Effector memory CD8-positive, alpha-beta T cell (primary cell): ENCODE results near the gene ZNF138.

ENCODE experiments used
- ATAC-seq: fragments of 150-1000 bp; cut with Tn5 transposase; replicated peaks from 2 replicates; pipeline ENCODE4 v1.10.0; 2021; ENCODE audit warnings: mild to moderate bottlenecking, moderate library complexity
- DNase-seq, 3 experiments: peaks; one replicate each; pipeline ENCODE4 v3.0.0; 2021
- H3K27ac Mint-ChIP-seq, 2 donors: one replicate each; pipeline ENCODE4 v1.8.0; 2022; ENCODE audit warnings: mild to moderate bottlenecking in 2 of 2, mixed read lengths in 2 of 2, moderate library complexity in 2 of 2
- H3K27me3 Mint-ChIP-seq, 2 donors: one replicate each; pipeline ENCODE4 v1.8.0; 2022; ENCODE audit warnings: mixed read lengths in 2 of 2
- H3K36me3 Mint-ChIP-seq: one replicate; pipeline ENCODE4 v1.8.0; 2022; ENCODE audit warnings: mild to moderate bottlenecking, moderate library complexity, mixed read lengths; ENCODE audit not compliant: insufficient read depth
- H3K4me1 Mint-ChIP-seq, 2 donors: one replicate each; pipeline ENCODE4 v1.8.0; 2022; ENCODE audit warnings: low read depth in 2 of 2, mixed read lengths in 2 of 2
- H3K4me3 Mint-ChIP-seq, 2 donors: one replicate each; pipeline ENCODE4 v1.8.0; 2022; ENCODE audit warnings: mild to moderate bottlenecking in 2 of 2, mixed read lengths in 2 of 2, moderate library complexity in 2 of 2
- H3K9me3 Mint-ChIP-seq, 2 donors: one replicate each; pipeline ENCODE4 v1.8.0; 2022; ENCODE audit warnings: mixed read lengths in 2 of 2

ZNF138 gene

DNA sequence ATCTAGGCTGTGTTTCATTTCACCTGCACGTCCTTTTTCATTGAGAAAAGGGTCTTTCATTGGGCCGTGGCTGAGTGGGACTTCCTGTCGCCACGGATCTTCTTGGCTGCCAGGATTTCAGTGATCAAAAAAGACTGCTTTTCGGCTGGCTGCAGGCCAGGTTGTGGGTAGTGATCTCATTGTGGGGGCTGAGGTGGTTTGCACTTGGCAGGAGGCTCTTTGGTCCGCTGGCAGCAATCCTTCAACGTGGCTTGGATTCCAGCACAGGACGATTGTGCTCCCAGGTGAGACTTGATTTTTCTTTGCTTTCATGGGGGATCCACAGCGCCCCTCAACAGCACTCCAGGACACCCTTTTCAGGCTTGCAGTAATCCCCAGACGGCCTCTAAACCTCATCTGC lies 79.9 kb downstream of the ZNF138 start:
- Mint-ChIP-seq H3K27ac (no peak overlapping the region), H3K9me3 (peaks cover 0 to 6% of the 10 kb centered on the region in 2 donors), H3K4me1 (peaks cover 6 to 11% of the 10 kb centered on the region in 2 donors), H3K4me3 (no peak overlapping the region), H3K36me3 (peaks cover 7% of the 10 kb centered on the region), H3K27me3 (peaks cover 42 to 96% of the 10 kb centered on the region in 2 donors)
- DNase-seq (no peak), ATAC-seq (no peak)

GRCh38 chr7:64874562-64875250 lies 80.5 kb downstream of the ZNF138 start:
- Mint-ChIP-seq H3K36me3 (peaks cover 7% of the 10 kb centered on the region), H3K9me3 (peaks cover 0 to 6% of the 10 kb centered on the region in 2 donors), H3K27me3 (peaks cover 42 to 97% of the 10 kb centered on the region in 2 donors), H3K4me1 (peaks cover 6 to 11% of the 10 kb centered on the region in 2 donors), H3K4me3 (no peak overlapping the region), H3K27ac (no peak overlapping the region)
- DNase-seq (no peak), ATAC-seq (no peak)

- DNase-seq: no peak
- H3K9me3 Mint-ChIP-seq: peaks cover 0 to 3% of the 10 kb centered on the region in 2 donors
- H3K27ac Mint-ChIP-seq: no peak overlapping the region
- peaks cover 6 to 11% of the 10 kb centered on the region in 2 donors for H3K4me1 Mint-ChIP-seq
- H3K4me3 Mint-ChIP-seq: no peak overlapping the region
- peaks cover 40 to 97% of the 10 kb centered on the region in 2 donors for H3K27me3 Mint-ChIP-seq
- no peak for ATAC-seq
- peaks cover 7% of the 10 kb centered on the region for H3K36me3 Mint-ChIP-seq
These were observed 81.0 kb downstream of the ZNF138 start for GRCh38 chr7:64875258-64875657.

- ATAC-seq: no peak
- H3K27me3 Mint-ChIP-seq: peaks cover 35 to 97% of the 10 kb centered on the region in 2 donors
- H3K4me3 Mint-ChIP-seq: no peak overlapping the region
- DNase-seq: no peak
- peaks cover 6 to 11% of the 10 kb centered on the region in 2 donors for H3K4me1 Mint-ChIP-seq
- peaks cover 7% of the 10 kb centered on the region for H3K36me3 Mint-ChIP-seq
- no peak overlapping the region for H3K27ac Mint-ChIP-seq
- no peaks in the 10 kb centered on the region for H3K9me3 Mint-ChIP-seq
These were observed 81.6 kb downstream of the ZNF138 start for GRCh38 chr7:64875658-64876406.

- no peaks in the 10 kb centered on the region for H3K9me3 Mint-ChIP-seq
- DNase-seq: peak; percentile 59 to 63 (median 61)
- peak; percentile 92 for ATAC-seq
- peaks cover 7% of the 10 kb centered on the region for H3K36me3 Mint-ChIP-seq
- peaks cover 6 to 11% of the 10 kb centered on the region in 2 donors for H3K4me1 Mint-ChIP-seq
- H3K4me3 Mint-ChIP-seq: peak overlapping the region; percentile 74 to 80
- peaks cover 33 to 97% of the 10 kb centered on the region in 2 donors for H3K27me3 Mint-ChIP-seq
- H3K27ac Mint-ChIP-seq: peak overlapping the region; percentile 81 to 89
These were observed 82.8 kb downstream of the ZNF138 start for GRCh38 chr7:64876792-64877713.

- peaks cover 9% of the 10 kb centered on the region for H3K36me3 Mint-ChIP-seq
- DNase-seq (no peak), ATAC-seq (peak; percentile 48)
- no peaks in the 10 kb centered on the region for H3K9me3 Mint-ChIP-seq
- H3K27ac Mint-ChIP-seq: peak overlapping the region; percentile 81 to 89
- peak overlapping the region; percentile 74 to 80 for H3K4me3 Mint-ChIP-seq
- peaks cover 6 to 17% of the 10 kb centered on the region in 2 donors for H3K4me1 Mint-ChIP-seq
- H3K27me3 Mint-ChIP-seq: peaks cover 39 to 99% of the 10 kb centered on the region in 2 donors
These were observed 83.7 kb downstream of the ZNF138 start for GRCh38 chr7:64877714-64878610.

DNA sequence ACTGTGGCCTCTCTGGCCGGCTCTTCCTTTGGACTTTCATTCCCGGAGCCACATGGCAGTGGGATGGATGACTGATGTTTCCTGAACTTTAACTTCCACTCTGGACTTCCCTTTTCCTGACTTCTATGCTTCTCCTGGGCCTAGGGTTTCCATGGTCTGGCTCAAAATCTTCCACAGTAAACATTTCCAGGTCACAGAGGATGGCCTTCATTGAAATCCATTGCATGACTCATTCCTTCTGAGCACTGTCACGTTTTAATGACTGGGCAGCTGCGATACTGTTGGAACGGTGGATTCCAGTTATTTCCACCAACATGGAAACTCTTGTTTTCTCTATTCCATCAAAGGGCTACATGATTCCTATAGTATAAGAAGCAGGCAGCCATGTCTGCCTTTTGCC lies 84.5 kb downstream of the ZNF138 start:
- no peak overlapping the region for H3K4me3 Mint-ChIP-seq
- H3K9me3 Mint-ChIP-seq: no peaks in the 10 kb centered on the region
- H3K27me3 Mint-ChIP-seq: peaks cover 43 to 99% of the 10 kb centered on the region in 2 donors
- H3K27ac Mint-ChIP-seq: no peak overlapping the region
- no peak for DNase-seq
- peaks cover 9% of the 10 kb centered on the region for H3K36me3 Mint-ChIP-seq
- ATAC-seq: no peak
- H3K4me1 Mint-ChIP-seq: peaks cover 6 to 17% of the 10 kb centered on the region in 2 donors

DNA sequence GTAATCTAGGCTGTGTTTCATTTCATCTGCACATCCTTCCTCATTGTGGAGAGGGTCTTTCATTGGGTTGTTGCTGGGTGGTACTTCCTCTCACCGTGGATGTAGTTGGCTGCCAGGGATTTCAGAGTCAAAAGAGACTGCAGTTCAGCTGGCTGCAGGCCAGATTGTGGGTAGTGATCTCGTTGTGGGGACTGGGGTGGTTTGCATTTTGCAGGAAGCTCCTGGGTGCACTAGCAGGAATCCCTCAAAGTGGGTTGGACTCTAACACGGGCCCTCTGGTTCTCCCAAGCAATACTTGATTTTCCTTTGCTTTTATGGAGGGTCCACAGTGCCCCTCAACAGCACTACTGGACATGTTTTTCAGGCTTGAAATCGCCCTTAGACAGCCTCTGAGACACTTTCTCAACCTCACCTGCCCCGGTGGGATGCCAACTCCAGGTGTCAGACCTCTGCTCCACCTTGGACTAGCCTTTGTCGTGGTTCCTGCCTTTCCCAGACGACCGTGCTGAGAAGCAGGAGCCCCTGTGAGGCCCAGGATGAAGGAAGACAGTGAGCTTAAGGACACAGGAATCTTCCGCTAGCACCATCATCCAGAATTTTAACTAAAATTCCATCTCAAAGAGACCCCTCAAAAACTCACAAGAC lies 85.0 kb downstream of the ZNF138 start:
- ATAC-seq (no peak), DNase-seq (no peak)
- Mint-ChIP-seq H3K4me1 (peaks cover 6 to 17% of the 10 kb centered on the region in 2 donors), H3K27ac (no peak overlapping the region), H3K36me3 (peaks cover 9% of the 10 kb centered on the region), H3K27me3 (peaks cover 47 to 99% of the 10 kb centered on the region in 2 donors), H3K9me3 (no peaks in the 10 kb centered on the region), H3K4me3 (no peak overlapping the region)

DNA sequence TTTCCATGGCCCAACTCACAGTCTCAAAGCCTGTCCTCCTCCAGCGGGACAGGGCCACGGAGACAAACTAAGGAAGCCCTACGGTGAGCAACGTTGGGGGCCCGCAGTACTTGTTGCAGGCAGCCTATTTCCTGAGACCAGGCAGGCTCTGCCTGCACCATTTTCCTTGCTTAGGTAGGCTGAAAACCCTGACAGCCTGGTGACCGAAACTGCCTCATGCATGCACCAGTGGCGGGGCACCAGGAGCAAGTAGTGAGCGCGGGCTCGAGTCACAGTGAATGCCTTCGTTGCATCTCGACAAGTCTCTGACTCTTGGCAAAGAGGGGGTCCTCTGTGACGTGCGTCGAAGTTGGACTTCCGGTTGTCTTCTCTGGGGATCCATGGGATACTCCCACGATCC lies 85.6 kb downstream of the ZNF138 start:
- Mint-ChIP-seq H3K9me3 (no peaks in the 10 kb centered on the region), H3K36me3 (peaks cover 9% of the 10 kb centered on the region), H3K4me1 (peaks cover 6 to 17% of the 10 kb centered on the region in 2 donors), H3K27me3 (peaks cover 53 to 99% of the 10 kb centered on the region in 2 donors), H3K4me3 (no peak overlapping the region), H3K27ac (no peak overlapping the region)
- DNase-seq (peak in 1 of 3 experiments; percentile 0), ATAC-seq (no peak)

DNA sequence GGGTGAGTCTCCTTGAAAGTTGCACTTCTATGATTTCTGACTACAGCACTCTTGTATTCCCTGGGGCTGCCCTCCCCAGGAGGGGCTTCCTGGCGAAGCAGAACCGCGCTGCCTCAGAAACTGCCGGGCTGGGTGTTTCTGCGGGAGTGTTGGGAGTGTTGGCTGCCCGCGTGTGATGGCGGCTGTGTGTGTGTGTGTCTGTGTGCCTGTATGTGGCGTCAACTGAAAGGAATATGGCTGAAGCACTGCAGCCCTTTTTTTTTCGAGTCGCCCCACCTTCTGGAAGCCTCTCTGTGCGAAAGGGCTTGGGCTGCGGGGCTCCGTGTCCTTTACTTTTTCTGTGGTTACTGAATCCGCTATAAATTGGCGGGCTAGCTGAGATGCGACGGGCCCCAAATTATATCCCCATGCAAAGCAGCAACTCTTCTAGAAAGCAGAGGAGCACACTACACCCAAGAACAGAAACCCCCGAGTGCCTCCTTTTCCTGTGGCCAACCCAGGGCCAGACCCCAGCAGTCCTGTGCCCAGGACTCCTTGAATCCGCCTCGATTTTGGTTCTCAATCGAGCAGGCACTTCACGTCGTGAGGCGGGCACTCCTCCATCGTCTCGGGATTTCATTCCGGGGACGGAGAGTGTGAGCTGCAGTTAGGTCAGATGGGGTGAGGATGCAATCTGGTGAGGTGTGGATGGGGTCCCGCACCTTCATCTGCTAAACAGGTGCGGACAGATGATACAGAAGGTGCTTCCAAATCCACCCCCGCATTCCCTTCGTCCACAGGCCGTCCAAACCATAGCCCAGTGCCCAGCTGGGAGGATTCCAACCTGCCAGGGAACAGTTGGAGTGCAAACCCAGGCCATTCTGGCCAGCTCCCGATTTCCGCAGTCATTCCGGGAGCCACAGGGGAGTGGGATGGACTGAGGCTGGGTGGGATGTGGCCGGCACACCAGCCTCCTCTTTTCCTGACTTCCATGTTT lies 86.4 kb downstream of the ZNF138 start:
- Mint-ChIP-seq H3K4me1 (peaks cover 6 to 17% of the 10 kb centered on the region in 2 donors), H3K27ac (no peak overlapping the region), H3K36me3 (peaks cover 9% of the 10 kb centered on the region), H3K4me3 (no peak overlapping the region), H3K27me3 (peaks cover 61 to 99% of the 10 kb centered on the region in 2 donors), H3K9me3 (no peaks in the 10 kb centered on the region)
- ATAC-seq (no peak), DNase-seq (no peak)
